GM21367 (cell line): Measurements from ENCODE around the gene EXOC2.
A peak's percentile ranks its signal among the peaks of the same experiment; 100 is the strongest.

Source experiments
- ATAC-seq: cut with Tn5 transposase; IDR thresholded peaks from one replicate; pipeline ENCODE4 v1.9.1; 2021; ENCODE audit not compliant: unreplicated experiment

Gene EXOC2

GRCh38 chr6:501891-502601 lies 190.9 kb downstream of the EXOC2 start:
- ATAC-seq, result no peak

- ATAC-seq, result peak; percentile 30
Observed at GRCh38 chr6:499617-500016, 193.3 kb downstream of the EXOC2 start.

- ATAC-seq, result peak; percentile 44
Observed at GRCh38 chr6:498795-499231, 194.1 kb downstream of the EXOC2 start.

- no peak for ATAC-seq
Observed at GRCh38 chr6:497258-497657, 195.7 kb downstream of the EXOC2 start.

GRCh38 chr6:496649-497048 lies 196.3 kb downstream of the EXOC2 start:
- ATAC-seq, result no peak

- ATAC-seq, result no peak
Observed at GRCh38 chr6:494394-494793, 198.5 kb downstream of the EXOC2 start.

GRCh38 chr6:493840-494239 lies 199.1 kb downstream of the EXOC2 start:
- ATAC-seq, result no peak

GRCh38 chr6:492816-493414 lies 200.0 kb downstream of the EXOC2 start:
- no peak for ATAC-seq

- no peak for ATAC-seq
Observed at GRCh38 chr6:492178-492577, 200.8 kb downstream of the EXOC2 start.

GRCh38 chr6:491233-491632 lies 201.7 kb downstream of the EXOC2 start:
- ATAC-seq, result no peak

GRCh38 chr6:490251-491037 lies 202.5 kb downstream of the EXOC2 start:
- ATAC-seq, result peak; percentile 40

GRCh38 chr6:489762-490161 lies 203.2 kb downstream of the EXOC2 start:
- ATAC-seq, result no peak

GRCh38 chr6:489001-489400 lies 203.9 kb downstream of the EXOC2 start:
- no peak for ATAC-seq

GRCh38 chr6:487956-488355 lies 205.0 kb downstream of the EXOC2 start:
- no peak for ATAC-seq

- ATAC-seq, result no peak
Observed at GRCh38 chr6:485655-486170, 207.2 kb downstream of the EXOC2 start.

GRCh38 chr6:484746-485145 lies 208.2 kb downstream of the EXOC2 start:
- no peak for ATAC-seq

- no peak for ATAC-seq
Observed at GRCh38 chr6:484086-484745, 208.7 kb downstream of the EXOC2 start.

- ATAC-seq, result no peak
Observed at GRCh38 chr6:475314-475713, 217.6 kb downstream of the EXOC2 start.

- peak; percentile 81 for ATAC-seq
Observed at GRCh38 chr6:474453-475185, 218.3 kb downstream of the EXOC2 start.

GRCh38 chr6:473768-474452 lies 219.0 kb downstream of the EXOC2 start:
- ATAC-seq, result no peak
